Fibroblast of mammary gland (primary cell): ENCODE measurements around the gene EFHB.
"Not testable (repeated sequence)": the region's sequence is repeated elsewhere in the genome, so short reads cannot be mapped to it uniquely, and the experiment has no call there.

Experiments used
- DNase-seq: peaks from one replicate; pipeline ENCODE4 v3.0.0-alpha.2; 2010; ENCODE audit warnings: low read depth
- H3K4me3 ChIP-seq: 2 replicates; pipeline ENCODE4 v1.5.1; 2011; ENCODE audit warnings: low read depth, mild to moderate bottlenecking, low read length, moderate library complexity; ENCODE audit not compliant: control insufficient read depth
- CTCF ChIP-seq: conservative IDR thresholded peaks from 2 replicates; pipeline ENCODE4 v1.5.1; 2011; ENCODE audit warnings: low read depth, low read length, inconsistent platforms; ENCODE audit not compliant: control insufficient read depth, insufficient read depth

EFHB gene

DNA sequence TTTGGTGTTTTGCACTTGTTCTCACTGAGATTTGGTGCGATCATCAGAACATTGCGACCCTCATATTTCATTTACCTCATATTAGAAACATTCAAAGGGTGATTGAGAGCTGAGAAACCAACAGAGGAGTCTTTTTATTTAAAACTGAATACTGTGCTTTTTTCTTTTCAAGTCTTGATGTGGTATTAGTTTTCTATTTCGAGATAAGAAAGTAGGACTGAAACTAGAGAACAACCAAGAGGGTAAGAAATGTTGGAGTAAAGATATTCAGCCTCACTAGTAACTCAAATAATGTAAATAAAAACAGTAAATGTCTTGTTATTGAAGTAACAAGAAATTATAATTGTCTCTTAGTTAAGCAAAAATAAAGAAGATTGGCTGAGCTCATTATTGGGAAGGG is 26.5 kb downstream of the EFHB start:
- H3K4me3 ChIP-seq, result no peak overlapping the region
- no peak for TF ChIP-seq CTCF
- DNase-seq, result no peak

GRCh38 chr3:19903649-19904048 is 30.4 kb downstream of the EFHB start:
- no peak for TF ChIP-seq CTCF
- no peak for DNase-seq
- H3K4me3 ChIP-seq, result no peak overlapping the region

DNA sequence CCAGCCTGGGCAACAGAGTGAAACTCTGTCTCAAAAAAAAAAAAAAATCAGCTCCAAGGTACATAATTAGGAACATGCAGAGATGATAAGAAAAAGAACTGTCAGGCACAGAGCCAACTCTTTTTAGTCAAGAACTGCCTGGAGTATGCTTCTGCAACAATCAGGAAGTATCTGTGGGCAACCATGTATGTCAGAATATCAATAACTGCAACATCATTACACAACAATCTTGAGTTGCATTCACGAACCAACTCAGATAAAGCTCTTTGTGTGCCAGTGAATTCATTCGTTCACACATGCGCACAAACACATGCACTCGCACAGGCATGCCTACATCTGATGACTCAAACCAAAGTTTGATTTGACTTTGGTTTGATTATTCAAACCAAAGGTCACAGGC is 32.1 kb downstream of the EFHB start:
- H3K4me3 ChIP-seq, result no peak overlapping the region
- DNase-seq, result peak; percentile 30
- TF ChIP-seq CTCF, result no peak

- H3K4me3 ChIP-seq, result no peak overlapping the region
- no peak for TF ChIP-seq CTCF
- DNase-seq, result no peak
Observed at GRCh38 chr3:19901337-19901736, 32.7 kb downstream of the EFHB start.

GRCh38 chr3:19899833-19900232 is 34.2 kb downstream of the EFHB start:
- not testable (repeated sequence) for DNase-seq, H3K4me3 ChIP-seq

GRCh38 chr3:19899264-19899663 is 34.8 kb downstream of the EFHB start:
- H3K4me3 ChIP-seq, result no peak overlapping the region
- DNase-seq, result no peak
- TF ChIP-seq CTCF, result no peak

DNA sequence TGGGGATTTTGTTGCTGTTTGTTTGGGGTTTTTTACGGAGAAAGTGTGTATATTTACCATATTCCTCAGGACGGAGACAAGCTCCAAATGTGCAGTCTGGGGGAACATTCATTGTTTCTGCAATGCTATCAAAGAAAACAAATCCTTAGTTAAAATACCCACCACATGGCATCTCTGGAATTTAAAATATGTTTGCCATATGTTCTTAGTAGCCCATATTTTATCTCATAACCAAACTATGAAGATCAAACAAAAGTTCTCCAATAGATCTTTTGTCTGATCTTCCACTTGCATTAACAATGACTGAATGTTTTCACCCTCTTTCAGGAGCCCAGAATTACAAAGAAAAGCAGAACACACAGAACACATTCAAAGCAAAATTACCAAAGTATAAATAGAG is 35.3 kb downstream of the EFHB start:
- TF ChIP-seq CTCF, result no peak
- DNase-seq, result no peak
- H3K4me3 ChIP-seq, result no peak overlapping the region
